ENCODE measurements around the gene PKNOX1.
"Not testable (repeated sequence)": the region's sequence is repeated elsewhere in the genome, so short reads cannot be mapped to it uniquely, and the experiment has no call there.

The PKNOX1 gene

DNA sequence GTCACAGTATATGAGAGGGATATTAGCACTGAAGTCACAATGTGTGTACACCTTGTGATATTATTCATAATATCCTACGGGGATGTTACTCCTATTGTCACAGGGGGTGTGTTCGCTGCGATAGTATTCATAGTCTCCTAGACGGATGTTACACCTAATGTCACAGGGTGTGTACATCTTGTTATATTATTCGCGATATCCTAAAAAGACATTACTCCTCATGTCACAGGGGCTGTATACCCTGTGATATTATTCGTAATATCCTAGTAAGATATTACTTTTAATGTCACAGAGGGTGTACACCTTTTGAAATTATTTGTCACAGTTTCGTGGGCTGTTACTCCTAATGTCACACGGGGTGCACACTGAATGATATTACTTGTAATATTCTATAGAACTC is 23.2 kb upstream of the PKNOX1 start:
- not testable (repeated sequence) for DNase-seq (ENCODE audit: low read depth)

DNA sequence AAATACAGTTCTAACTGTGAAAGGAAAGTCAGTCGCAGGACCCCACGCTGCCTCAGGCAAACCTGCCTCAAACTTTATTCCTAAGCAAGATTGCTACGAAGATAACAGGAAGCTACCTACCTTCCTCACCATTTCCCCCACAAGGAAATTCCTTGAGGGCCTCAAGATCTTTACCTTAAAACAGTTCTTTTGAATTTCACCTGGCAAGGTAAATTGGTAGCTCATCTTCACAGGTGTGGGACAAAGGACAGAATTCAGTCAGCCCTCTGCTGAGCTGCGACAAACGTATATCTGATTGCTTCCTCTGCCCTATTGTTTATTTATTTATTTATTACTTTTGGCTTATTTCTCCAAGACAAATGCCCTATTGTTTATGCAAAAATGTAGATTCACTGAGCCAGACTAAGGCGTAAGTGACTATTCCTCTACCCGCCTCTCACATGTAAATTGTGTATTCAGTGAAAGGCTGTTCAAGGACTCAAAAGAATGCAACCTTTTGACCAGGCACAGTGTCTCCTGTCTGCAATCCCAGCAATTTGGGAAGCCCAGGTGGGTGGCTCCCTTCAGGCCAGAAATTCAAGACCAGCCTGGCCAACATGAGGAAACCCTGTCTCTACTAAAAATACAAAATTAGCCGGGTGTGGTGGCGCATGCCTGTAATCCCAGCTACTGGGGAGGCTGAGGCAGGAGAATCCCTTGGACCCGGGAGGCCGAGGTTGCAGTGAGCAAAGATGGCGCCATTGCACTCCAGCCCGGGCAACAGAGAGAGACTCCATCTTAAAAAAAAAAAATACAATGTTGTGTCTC is 17.3 kb upstream of the PKNOX1 start:
- DNase-seq (ENCODE audit: low read depth), result no peak

DNA sequence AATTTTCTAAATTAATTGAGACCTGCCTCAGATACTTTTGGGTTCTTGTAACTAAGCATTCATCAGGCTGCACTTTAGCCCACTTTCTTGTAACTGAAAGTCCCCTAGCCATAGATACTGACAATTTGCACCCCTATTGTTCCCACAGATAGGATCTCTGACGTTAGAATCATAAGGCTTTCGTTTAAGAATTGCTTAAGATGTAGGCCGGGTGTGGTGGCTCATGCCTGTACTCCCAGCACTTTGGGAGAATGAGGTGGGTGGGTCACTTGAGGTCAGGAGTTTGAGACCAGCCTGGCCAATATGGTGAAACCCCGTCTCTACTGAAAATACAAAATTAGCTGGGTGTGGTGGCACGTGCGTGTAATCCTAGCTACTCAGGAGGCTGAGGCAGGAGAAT is 16.2 kb upstream of the PKNOX1 start:
- not testable (repeated sequence) for DNase-seq (ENCODE audit: low read depth)

DNA sequence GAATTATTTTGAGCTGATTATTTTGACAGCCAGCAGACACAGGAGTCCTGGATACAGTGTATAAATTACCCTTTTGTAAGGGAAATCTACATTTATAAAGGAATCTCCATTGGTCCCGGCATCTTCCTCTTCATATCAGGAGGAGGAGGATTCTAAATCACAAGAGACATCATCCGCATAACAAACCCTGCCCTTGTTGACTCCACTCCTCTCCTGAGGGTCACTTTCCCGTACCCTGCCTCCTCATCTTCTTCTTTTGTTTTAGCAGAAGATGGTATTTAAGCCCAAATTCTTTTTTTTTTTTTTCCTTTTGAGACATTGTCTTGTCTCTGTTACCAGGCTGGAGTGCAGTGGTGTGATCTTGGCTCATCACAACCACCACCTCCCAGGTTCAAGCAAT is 14.6 kb upstream of the PKNOX1 start:
- no peak for DNase-seq (ENCODE audit: low read depth)

DNA sequence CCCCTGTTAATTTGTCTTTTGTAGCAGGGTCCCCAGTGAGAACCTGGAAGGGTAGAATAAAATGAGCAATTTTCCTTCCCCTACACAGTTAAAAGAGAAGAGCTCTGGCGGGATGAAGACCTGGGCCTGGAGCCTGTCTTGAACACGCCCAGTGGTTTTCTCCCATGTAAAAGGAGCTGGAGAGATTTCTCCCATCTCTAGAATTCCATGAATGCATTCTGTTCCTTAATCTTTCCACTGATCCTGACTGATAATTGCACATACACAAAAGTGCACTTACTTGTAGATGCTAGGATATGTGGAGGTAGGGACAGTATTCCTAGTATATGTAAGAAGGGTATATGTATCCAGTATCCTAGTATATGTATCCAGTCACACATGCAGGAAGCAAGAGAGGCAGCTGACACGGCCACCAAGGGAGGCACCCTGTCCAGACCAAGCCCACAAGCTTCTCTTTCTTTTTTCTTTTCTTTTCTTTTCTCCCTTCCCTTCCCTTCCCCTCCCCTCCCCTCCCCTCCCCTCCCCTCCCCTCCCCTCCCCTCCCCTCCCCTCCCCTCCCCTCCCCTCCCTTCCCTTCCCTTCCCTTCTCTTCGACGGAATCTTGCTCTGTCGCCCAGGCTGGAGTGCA is 11.9 kb upstream of the PKNOX1 start:
- no peak for DNase-seq (ENCODE audit: low read depth)

DNA sequence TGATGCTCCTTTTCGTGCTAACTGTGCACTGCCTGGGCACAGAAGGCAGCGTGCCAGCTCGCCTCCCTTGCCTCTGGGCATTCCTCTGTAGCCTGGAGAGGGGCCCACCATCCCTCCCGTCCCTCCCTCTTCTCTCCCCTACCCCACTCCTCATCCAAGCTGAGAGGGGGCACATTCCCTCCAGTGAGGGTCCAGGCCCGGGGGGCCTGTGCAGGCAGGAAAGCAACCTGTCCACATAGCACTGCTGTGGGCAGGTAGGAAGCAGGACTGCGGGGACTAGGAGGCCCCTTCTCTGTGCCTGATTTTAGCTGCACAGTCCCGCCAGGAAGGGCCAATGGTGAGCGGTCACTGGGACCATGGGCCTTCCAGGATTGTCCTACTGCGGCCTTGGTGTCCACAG is 10.3 kb upstream of the PKNOX1 start:
- DNase-seq (ENCODE audit: low read depth), result no peak

DNA sequence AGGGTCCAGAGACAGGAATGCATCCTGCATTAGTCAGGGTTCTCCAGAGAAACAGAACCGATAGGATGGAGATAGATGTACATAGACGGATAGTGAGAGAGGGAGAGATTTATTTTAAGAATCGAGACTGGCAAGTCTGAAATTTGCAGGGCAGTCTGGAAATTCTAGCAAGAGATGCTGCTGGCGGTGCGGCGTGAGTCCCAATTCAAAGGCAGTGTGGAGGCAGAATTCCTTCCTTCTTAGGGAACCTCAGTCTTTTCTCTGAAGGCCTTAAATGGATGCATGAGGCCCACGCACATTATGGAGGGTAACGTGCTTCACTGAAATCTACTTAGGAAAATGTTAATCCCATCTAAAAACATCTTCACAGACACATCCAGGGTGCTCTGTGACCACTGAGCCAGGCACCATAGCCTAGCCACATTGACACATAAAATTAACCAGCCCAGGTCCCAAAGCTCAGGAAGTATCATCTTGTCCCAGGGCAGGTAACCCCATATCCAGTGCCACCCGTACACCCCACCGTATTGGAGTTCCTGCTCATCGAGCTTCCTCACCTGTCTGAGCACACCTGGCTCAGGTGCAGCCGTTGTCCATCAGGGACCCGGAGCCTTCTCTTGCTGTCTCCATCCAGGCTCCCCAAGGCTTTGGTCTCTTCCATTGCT is 9.7 kb upstream of the PKNOX1 start:
- DNase-seq (ENCODE audit: low read depth), result no peak

DNA sequence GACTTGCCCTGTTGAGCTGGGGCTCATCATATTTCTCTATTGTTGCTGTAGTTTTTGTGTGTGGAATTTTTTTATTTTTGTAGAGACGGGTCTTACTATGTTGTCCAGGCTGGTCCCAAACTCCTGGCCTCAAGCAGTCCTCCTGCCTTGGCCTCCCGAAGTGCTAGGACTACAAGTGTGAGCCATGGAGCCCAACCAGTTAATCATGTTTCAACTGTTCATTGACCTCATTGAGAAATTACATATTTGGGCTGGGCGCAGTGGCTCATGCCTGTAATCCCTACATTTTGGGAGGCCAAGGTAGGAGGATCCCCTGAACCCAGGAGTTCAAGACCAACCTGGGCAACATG is 9.2 kb upstream of the PKNOX1 start:
- no peak for DNase-seq (ENCODE audit: low read depth)

DNA sequence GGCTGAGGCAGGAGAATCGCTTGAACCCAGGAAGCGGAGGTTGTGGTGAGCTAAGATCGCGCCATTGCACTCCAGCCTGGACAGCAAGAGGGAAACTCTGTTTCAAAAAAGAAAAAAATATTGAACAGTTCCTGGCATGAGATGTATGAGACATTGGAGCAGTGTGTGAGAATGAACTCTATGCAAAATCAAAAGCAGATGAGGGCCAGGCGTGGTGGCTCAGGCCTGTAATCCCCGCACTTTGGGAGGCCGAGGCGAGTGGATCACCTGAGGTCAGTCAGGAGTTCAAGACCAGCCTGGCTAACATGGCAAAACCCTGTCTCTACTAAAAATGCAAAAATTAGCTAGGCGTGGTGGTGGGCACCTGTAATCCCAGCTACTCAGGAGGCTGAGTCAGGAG is 6.7 kb upstream of the PKNOX1 start:
- not testable (repeated sequence) for DNase-seq (ENCODE audit: low read depth)

DNA sequence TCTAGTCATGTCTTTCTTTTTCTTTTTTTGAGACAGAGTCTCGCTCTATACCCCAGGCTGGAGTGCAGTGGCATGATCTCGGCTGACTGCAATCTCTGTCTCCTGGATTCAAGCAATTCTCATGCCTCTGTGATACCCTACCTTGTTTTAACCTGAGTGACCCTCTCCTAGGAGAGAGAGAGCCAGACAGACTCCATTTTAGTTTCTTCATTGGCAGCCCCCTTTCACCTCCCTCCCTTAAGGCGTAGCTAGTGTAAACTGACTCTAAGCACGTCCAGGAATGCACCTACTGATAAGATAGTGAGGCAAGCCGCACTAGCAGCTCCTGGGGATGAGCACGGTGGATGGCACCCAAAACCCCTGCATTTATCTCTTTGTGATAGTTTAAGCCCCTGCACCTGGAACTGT is 5.2 kb upstream of the PKNOX1 start:
- no peak for DNase-seq (ENCODE audit: low read depth)

DNA sequence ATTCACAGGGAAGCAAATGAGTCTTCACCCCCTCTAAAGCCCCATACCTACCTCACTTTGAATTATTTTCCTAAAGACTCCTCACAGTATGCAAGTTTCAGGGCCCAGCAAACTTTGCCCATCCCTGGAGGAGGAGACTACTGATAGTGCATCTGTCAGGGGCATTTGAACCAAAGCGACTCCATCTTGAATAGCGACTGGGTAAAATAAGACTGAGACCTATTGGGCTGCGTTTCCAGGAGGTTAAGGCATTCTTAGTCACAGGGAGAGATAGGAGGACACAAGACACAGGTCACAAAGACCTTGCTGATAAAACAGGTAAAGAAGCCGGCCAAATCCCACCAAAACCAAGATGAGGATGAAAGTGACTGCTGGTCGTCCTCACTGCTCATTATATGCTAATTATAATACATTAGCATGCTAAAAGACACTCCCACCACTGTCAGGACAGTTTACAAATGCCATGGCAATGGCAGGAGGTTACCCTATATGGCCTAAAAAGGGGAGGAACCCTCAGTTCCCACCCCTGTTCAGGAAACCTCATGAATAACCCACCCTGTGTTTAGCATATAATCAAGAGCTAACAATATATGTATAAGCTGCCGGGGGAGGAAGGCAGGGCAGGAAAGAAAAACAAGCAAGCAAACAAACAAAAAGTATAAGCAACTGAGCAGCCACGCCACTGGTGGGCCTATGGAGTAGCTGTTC is 3.3 kb upstream of the PKNOX1 start:
- DNase-seq (ENCODE audit: low read depth), result no peak

DNA sequence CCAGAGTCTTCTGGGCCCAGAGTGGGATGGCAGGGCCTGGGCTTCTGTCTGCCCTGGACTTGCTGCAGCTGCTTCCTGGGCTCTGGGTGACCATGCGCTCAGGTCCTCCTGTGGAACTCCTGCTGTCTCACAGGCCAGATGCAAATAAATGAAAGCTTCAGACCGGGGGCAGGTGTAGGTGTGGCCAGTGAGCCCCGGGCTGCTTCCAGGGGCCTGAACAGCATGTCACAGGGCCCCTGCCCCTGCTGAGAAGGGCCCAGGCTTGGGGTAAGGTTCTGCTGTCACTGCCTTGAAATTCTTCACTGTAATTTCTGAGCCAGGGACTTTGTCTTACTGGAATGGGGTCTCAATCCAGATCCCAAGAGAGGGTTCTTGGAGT is 2.5 kb upstream of the PKNOX1 start:
- no peak for DNase-seq (ENCODE audit: low read depth)

DNA sequence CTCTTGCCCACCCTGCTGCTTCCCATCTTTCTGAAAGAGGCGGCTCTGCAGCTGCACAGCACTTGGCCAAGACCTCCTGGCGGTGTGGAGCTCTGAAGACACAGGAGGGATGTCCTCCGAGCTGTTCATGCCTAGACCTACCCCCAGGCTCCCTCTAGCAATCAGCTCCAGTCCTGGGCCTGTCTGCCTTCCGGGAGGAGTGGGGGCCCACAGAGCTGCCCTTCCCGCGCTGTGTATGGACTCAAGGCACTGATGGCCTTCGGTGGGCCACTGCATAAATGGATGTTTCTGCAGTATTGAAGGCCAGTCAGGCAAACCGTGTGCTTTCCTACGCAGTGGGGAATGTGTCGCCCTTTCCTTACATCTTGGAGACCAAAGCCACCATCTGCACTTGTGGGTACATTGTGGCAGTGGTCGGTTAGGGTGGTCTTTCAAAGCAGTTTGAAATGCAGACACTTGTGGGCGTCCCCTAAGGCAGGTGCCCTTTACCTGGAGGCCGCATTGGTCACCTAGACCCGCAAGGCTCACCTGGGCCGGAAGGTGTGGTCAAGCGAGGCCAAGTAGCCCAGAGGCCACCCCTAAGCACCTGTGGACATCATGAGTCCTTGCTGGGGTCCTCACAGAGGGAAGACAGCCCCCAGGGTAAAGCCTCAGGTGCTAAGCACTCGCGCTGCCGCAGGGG is 912 bp upstream of the PKNOX1 start:
- no peak for DNase-seq (ENCODE audit: low read depth)

DNA sequence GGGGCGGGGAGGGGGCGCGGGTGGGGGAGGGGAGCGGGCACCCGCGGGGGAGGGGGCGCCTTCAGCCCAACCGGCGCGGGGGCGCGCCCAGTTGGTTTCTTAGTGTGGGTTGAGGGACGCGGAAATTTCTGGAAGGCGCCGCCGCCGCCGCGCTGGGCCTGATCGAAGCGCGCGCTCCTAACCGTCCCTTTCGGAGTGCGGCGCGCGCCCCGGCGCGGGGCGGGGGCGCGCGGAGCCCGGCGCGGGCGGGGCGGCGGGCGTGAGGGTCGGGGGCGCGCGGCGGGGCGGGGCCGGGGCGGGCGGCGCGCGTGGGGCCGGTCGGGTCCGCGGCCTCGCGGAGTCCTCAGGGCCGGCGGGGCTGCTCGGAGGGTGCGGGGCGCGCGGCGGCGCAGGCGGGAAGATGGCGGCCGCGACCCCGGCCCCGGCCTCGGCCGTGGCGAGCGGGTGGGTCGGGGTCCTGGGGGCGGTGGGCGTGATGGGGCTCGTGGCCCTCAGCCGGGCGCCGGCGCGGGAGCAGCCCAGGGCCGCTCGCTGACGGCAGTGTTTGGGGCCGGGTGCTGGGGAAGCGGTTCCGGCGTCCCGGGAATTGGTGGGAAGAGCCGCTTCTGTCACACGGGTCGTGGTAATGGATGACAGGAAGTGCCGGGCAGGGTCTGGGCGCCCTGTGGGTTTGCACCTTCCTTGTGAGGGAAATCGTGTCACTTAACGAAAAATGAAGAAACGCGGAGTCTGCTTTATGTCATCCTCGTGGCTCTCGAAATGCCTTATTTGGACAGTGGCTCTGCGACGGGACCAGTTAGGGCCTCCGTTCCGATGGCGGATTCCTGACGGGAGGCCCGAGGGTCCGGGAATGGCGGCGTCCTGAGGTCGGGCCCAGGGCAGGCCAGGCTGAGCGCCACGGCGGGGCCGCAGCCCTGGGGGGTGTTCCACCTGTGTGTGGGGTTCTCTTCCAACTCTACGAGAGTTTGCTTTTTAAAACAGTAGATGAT is 764 bp downstream of the PKNOX1 start:
- DNase-seq (ENCODE audit: low read depth), result peak; percentile 36

DNA sequence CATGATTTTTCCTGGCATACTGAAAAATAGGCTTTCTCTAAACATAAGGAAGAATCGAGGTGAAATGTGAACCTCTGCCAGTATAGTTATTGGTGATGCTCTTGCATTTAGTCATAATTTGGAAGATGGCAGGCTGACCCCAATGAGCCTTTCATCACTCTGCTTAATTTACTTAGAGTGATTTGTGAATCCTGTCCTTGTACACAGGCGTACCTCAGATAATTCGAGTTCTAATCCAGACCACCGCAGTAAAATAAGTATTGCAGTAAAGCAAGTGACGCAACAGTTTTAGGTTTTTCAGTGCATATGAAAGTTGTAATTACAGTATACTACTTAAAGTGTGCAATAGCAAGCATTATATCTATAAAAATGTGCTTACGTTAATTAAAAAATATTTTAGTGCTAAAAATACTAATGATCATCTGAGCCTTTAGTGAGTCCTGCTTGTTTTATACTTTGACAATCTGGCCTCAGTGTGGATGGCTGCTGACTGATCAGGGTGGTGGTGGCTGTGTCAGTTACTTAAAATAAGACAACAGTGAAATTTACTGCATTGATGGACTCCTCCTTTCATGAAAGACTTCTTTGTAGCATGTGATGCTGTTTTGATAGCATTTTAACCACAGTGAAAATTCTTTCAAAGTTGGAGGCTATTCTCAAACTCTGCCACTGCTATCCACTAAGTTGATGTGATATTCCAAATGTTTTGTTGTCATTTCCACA is 1.7 kb downstream of the PKNOX1 start:
- no peak for DNase-seq (ENCODE audit: low read depth)

DNA sequence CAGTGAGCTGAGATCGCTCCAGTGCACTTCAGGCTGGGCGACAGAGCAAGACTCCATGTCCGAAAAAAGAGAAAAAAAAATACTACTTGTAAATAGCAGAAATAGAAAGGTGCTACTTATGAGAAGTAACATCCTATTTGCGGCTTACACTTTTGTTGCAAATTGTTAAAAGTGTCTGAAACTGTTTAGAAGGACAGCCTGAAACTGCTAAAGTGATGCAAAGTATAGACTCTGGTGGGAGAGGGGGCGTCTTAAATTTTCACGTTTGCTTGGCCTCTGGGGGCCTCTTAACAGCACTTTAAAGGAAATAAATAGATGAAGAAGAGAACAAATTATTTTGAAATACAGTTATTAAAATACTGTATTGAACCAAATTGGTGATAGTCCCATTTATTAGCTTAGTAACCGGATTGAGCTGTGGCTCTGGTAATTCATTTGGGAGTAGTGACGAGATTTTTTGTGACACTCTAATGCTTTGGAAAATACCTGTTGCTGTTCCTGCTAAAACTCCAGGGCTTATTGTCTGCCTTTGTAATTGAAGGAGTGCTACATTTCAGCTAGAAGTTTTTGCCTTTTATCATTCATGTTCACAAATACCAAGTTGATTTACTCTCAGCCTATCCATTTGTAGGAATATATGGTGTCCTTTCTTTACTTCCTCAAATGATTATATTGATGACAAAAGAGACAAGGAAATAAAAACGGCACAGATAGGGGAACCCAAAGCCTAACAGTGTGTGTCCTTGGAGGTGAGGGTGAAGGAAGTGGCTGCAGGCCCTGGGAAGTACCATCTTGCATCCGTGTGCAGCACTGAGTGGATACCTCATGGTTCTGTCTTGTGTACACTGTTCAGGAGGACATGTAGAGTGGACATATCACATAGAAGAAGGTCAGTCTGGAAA is 6.2 kb downstream of the PKNOX1 start:
- no peak for DNase-seq (ENCODE audit: low read depth)

DNA sequence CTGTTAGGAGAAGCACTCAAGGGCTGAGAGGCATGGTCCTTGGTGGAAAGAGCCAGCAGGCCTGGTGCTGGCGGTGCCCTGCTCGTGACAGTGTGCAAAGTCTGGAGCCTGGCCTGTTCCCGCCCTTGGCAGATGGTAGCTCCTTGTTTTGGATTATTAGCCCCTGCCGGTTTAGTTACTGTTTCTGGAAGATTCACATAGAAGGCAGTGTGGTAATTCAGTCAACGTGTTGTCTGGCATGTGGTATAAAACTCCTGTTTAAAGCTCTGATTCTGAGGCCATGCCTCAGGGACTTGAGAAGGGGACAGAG is 6.8 kb downstream of the PKNOX1 start:
- no peak for DNase-seq (ENCODE audit: low read depth)

DNA sequence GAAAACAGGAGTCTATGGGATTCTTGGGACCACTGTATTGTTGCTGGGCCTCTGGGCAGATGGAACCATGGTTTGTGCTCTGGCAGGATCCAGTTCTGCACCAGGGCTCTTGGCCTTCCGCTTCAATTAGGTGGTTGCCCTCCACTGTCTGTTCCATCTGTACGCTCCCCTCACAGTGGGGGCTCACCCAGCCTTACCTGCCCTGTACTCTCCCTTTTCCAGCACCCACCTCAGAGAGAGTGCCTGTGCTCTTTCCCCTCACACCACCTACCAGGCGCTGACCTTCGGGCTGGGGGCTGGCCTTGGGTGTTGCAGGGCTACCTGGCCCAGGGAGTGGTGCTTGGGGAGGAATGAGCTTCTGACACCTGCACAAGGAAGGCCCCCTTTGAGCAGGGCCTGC is 7.5 kb downstream of the PKNOX1 start:
- DNase-seq (ENCODE audit: low read depth), result no peak

DNA sequence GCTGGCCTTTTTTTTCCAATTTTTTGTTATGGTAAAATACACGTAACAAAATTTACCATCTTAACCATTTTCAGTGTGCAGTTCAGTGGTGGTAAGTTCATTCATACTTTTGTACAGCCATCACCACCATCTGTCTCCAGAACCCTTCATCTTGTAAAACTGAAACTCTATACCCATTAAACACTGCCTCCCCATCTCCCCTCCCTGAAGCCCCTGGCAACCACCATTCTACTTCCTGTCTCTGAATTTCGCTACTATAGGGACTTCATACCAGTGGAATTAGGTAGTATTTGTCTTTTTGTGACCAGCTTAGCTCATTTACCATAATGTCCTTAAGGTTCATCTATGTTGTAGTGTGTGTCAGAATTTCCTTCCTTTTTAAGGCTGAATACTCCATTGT is 8.7 kb downstream of the PKNOX1 start:
- no peak for DNase-seq (ENCODE audit: low read depth)

DNA sequence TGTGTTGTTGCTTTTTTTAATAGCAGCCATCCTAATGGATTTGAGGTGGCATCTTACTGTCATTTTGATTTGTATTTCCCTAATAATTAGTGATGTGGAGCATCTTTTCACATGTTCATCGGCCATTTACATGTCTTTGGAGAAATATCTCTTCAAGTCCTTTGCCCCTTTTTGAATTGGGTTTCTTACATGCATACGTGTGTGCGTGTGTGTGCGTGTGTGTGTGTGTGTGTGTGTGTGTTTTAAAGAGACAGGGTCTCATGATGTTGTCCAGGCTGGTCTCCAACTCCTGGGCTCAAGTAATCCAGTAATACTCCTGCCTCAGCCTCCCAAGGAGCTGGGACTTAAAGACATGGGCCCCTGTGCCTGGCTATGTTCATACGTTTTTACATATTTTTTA is 9.5 kb downstream of the PKNOX1 start:
- DNase-seq (ENCODE audit: low read depth), result no peak
